ENCODE results near the gene TOB1.

DNA sequence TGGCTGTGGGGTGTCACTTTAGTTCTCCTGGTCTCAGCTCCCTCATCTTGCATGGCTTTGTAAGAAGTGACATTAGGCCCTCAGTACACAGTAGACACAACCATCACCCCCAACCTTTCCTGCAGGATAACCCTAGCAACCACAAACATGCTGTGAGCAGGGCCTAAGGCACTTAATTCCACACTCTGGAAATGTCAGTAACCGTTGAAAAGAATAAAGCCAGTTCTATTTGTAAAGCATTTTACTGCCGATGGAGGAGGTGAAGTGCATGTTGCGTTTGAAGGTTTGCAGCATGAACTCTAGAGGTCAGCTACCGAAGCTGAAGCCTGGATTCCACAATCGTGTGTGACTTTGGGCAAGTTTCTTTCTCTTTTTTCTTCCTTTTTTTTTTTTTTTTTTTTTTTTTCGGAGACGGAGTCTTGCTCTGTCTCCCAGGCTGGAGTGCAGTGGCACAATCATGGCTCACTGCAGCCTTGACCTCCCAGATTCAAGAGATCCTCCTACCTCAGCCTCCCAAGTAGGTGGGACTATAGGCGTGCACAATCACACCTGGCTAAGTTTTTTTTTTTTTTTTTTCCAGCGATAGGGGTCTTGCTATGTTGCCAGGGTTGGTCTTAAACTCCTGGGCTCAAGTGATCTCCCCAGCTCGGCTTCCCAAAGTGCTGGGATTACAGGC, 26.1 kb upstream of the TOB1 start:
- TF ChIP-seq, protein P1, sequence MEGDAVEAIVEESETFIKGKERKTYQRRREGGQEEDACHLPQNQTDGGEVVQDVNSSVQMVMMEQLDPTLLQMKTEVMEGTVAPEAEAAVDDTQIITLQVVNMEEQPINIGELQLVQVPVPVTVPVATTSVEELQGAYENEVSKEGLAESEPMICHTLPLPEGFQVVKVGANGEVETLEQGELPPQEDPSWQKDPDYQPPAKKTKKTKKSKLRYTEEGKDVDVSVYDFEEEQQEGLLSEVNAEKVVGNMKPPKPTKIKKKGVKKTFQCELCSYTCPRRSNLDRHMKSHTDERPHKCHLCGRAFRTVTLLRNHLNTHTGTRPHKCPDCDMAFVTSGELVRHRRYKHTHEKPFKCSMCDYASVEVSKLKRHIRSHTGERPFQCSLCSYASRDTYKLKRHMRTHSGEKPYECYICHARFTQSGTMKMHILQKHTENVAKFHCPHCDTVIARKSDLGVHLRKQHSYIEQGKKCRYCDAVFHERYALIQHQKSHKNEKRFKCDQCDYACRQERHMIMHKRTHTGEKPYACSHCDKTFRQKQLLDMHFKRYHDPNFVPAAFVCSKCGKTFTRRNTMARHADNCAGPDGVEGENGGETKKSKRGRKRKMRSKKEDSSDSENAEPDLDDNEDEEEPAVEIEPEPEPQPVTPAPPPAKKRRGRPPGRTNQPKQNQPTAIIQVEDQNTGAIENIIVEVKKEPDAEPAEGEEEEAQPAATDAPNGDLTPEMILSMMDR (IDR thresholded peaks at IDR 0.05; ENCODE audit: insufficient read depth, low read length, poor library complexity, severe bottlenecking), result no peak
- TF ChIP-seq EZH2phosphoT487 (conservative IDR thresholded peaks at IDR 0.05; ENCODE audit: low read length), result no peak

All from SU-DHL-6 (cell line).